ENCODE data around the gene CDX1.
"Not testable (repeated sequence)": the region's sequence is repeated elsewhere in the genome, so short reads cannot be mapped to it uniquely, and the experiment has no call there.

Gene CDX1

GRCh38 chr5:150227606-150228273, 61.2 kb downstream of the CDX1 start:
- TF ChIP-seq CTCF (IDR thresholded peaks at IDR 0.05; ENCODE audit: borderline replicate concordance, insufficient read depth, low read depth, low read length) = no peak
- no peak overlapping the region for H3K4me3 ChIP-seq (ENCODE audit: low read depth, low read length)

- no peak for TF ChIP-seq CTCF (IDR thresholded peaks at IDR 0.05; ENCODE audit: borderline replicate concordance, insufficient read depth, low read depth, low read length)
- no peak overlapping the region for H3K4me3 ChIP-seq (ENCODE audit: low read depth, low read length)
These were observed 63.0 kb downstream of the CDX1 start for GRCh38 chr5:150229571-150229970.

GRCh38 chr5:150230842-150231241, 64.3 kb downstream of the CDX1 start:
- no peak overlapping the region for H3K4me3 ChIP-seq (ENCODE audit: low read depth, low read length)
- no peak for TF ChIP-seq CTCF (IDR thresholded peaks at IDR 0.05; ENCODE audit: borderline replicate concordance, insufficient read depth, low read depth, low read length)

- not testable (repeated sequence) for H3K4me3 ChIP-seq (ENCODE audit: low read depth, low read length)
These were observed 67.1 kb downstream of the CDX1 start for GRCh38 chr5:150233706-150234105.
